PC-3 (cell line): ENCODE measurements around the gene CHAC2. TPM values are rescaled to one million over a fixed set of nuclear protein-coding genes. Genes with fewer than 3 reads are reported as not detected.
A peak's percentile ranks its signal among the peaks of the same experiment; 100 is the strongest.

Source experiments
- ATAC-seq: fragments of 200-7000 bp; cut with Tn5 transposase; 2 replicates; pipeline ENCODE4 v1.9.1; 2020; ENCODE audit warnings: mild to moderate bottlenecking, moderate library complexity
- BruUV-seq: library from RNA; stranded (reverse); fragments of 400-500 nt; replicated peaks from 2 replicates; lab custom pipeline; 2021; lab: Mats Ljungman, UMichigan
- CTCF ChIA-PET: fragments of 300-600 bp; sonication (Branson Sonifier 250); formaldehyde crosslinking; loops from one replicate; lab custom pipeline; 2022; ENCODE audit warnings: antibody characterized with exemption; lab: Charles Lee
- POLR2A ChIA-PET: fragments of 300-600 bp; sonication (Branson Sonifier 250); formaldehyde crosslinking; loops from one replicate; lab custom pipeline; 2022; ENCODE audit warnings: antibody characterized with exemption; ENCODE audit not compliant: unreplicated experiment; lab: Charles Lee
- DNase-seq: peaks from one replicate; pipeline ENCODE4 v3.0.0-alpha.2; 2015
- H2AFZ ChIP-seq: fragments of 300-600 bp; sonication (generic); 2 replicates; pipeline ENCODE4 v1.6.0; 2016; ENCODE audit warnings: antibody characterized with exemption, low read length
- H3F3A ChIP-seq: fragments of 300-600 bp; sonication (generic); one replicate; pipeline ENCODE4 v1.6.0; 2017; ENCODE audit warnings: antibody characterized with exemption, low read length, control low read depth, mild to moderate bottlenecking; ENCODE audit not compliant: unreplicated experiment
- H3K27ac ChIP-seq: fragments of 300-600 bp; sonication (generic); 2 replicates; pipeline ENCODE4 v1.5.1; 2016; ENCODE audit warnings: mild to moderate bottlenecking, low read length
- H3K27me3 ChIP-seq: fragments of 300-600 bp; sonication (generic); 2 replicates; pipeline ENCODE4 v1.6.1; 2016; ENCODE audit warnings: low read length, mixed read lengths
- H3K36me3 ChIP-seq: fragments of 300-600 bp; sonication (generic); 2 replicates; pipeline ENCODE4 v1.6.1; 2016; ENCODE audit warnings: low read depth, mixed run types, low read length, mixed read lengths
- H3K4me1 ChIP-seq: fragments of 300-600 bp; sonication (generic); 2 replicates; pipeline ENCODE4 v1.5.1; 2016; ENCODE audit warnings: low read length; ENCODE audit not compliant: insufficient read depth
- H3K4me2 ChIP-seq: fragments of 300-600 bp; sonication (generic); 2 replicates; pipeline ENCODE4 v1.6.0; 2016; ENCODE audit warnings: low read length
- H3K4me3 ChIP-seq: fragments of 300-600 bp; sonication (generic); 2 replicates; pipeline ENCODE4 v1.5.1; 2016; ENCODE audit warnings: mild to moderate bottlenecking, low read length, mixed read lengths
- H3K79me2 ChIP-seq: fragments of 300-600 bp; sonication (generic); 2 replicates; pipeline ENCODE4 v1.6.1; 2017; ENCODE audit warnings: low read length, mixed read lengths
- H3K9ac ChIP-seq: fragments of 300-600 bp; sonication (generic); 2 replicates; pipeline ENCODE4 v1.6.0; 2016; ENCODE audit warnings: mild to moderate bottlenecking, low read length
- H3K9me2 ChIP-seq: fragments of 300-600 bp; sonication (generic); replicated peaks from 2 replicates; pipeline ENCODE4 v1.6.1; 2016; ENCODE audit warnings: mixed run types, low read length, mixed read lengths
- H3K9me3 ChIP-seq: fragments of 300-600 bp; sonication (generic); 2 replicates; pipeline ENCODE4 v1.6.1; 2016; ENCODE audit warnings: low read length, mixed read lengths
- H4K20me1 ChIP-seq: fragments of 300-600 bp; sonication (generic); 2 replicates; pipeline ENCODE4 v1.6.1; 2016; ENCODE audit warnings: low read length, mixed read lengths
- CTCF ChIP-seq: fragments of 300-600 bp; sonication (generic); conservative IDR thresholded peaks from 2 replicates; pipeline ENCODE4 v1.5.1; 2017; ENCODE audit warnings: antibody characterized with exemption, low read depth, mild to moderate bottlenecking, low read length
- EZH2 ChIP-seq: fragments of 300-600 bp; sonication (generic); IDR thresholded peaks from one replicate; pipeline ENCODE4 v1.6.1; 2017; ENCODE audit warnings: antibody characterized with exemption, mild to moderate bottlenecking, low read length; ENCODE audit not compliant: unreplicated experiment
- EZH2phosphoT487 ChIP-seq: fragments of 300-600 bp; sonication (generic); IDR thresholded peaks from 2 replicates; pipeline ENCODE4 v1.6.1; 2018; ENCODE audit warnings: mild to moderate bottlenecking, antibody characterized with exemption, low read length, borderline replicate concordance
- intact Hi-C: fragments of 100-400 bp; cut with micrococcal nuclease; formaldehyde crosslinking; loops from 2 replicates; pipeline ENCODE4 v1.9.0; 2023
- total RNA-seq: library from RNA; depleted of rRNA; stranded (reverse); fragments of >200 nt; gene quantifications from 2 replicates; pipeline ENCODE4 v1.2.3, GENCODE V29; 2014

The CHAC2 gene
- total RNA-seq, 1 experiment from 2014 or later, result 16.0 TPM

GRCh38 chr2:53782676-53783075, 15.1 kb downstream of the CHAC2 start:
- no peak overlapping the region for H3K27ac ChIP-seq
- DNase-seq (no peak), ATAC-seq (no peak)
- no peak overlapping the region for H3K9ac ChIP-seq
- no peak overlapping the region for H3K4me3 ChIP-seq
- no peaks in the 10 kb centered on the region for H3K9me2 ChIP-seq
- no peaks in the 10 kb centered on the region for H4K20me1 ChIP-seq
- ChIA-PET CTCF (no interaction called here), POLR2A (no interaction called here)
- BruUV-seq, result no TSS peak
- H3K9me3 ChIP-seq, result no peaks in the 10 kb centered on the region
- H3K36me3 ChIP-seq, result peaks cover 4% of the 10 kb centered on the region
- peaks cover 9% of the 10 kb centered on the region; the same call in 1 of the 2 replicates for H3K4me1 ChIP-seq
- intact Hi-C loops, result no loop called here
- no peak overlapping the region for H3K4me2 ChIP-seq
- H3K79me2 ChIP-seq, result peaks cover 87% of the 10 kb centered on the region
- no peaks in the 10 kb centered on the region for H3K27me3 ChIP-seq
- H3F3A ChIP-seq, result no peaks in the 10 kb centered on the region
- TF ChIP-seq EZH2phosphoT487, result no peak
- TF ChIP-seq EZH2, result no peak
- TF ChIP-seq CTCF, result no peak
- no peak overlapping the region for H2AFZ ChIP-seq

- H3K36me3 ChIP-seq, result no peaks in the 10 kb centered on the region; the same call in 1 of the 2 replicates
- H3K9me2 ChIP-seq, result no peaks in the 10 kb centered on the region
- H3K9me3 ChIP-seq, result no peaks in the 10 kb centered on the region
- intact Hi-C loops, result no loop called here
- H3K27ac ChIP-seq, result no peak overlapping the region
- ChIA-PET POLR2A (no interaction called here), CTCF (no interaction called here)
- peaks cover 15% of the 10 kb centered on the region for H3K4me1 ChIP-seq
- H3K4me2 ChIP-seq, result peak overlapping the region; percentile 20; the same call in 1 of the 2 replicates
- ATAC-seq (no peak), DNase-seq (no peak)
- no TSS peak for BruUV-seq
- H3K79me2 ChIP-seq, result peaks cover 91% of the 10 kb centered on the region
- no peaks in the 10 kb centered on the region for H3F3A ChIP-seq
- H3K27me3 ChIP-seq, result no peaks in the 10 kb centered on the region
- H2AFZ ChIP-seq, result no peak overlapping the region
- no peaks in the 10 kb centered on the region for H4K20me1 ChIP-seq
- TF ChIP-seq CTCF (no peak), EZH2phosphoT487 (no peak), EZH2 (no peak)
- H3K4me3 ChIP-seq, result no peak overlapping the region
- no peak overlapping the region for H3K9ac ChIP-seq
Measured at GRCh38 chr2:53784436-53784835, 16.8 kb downstream of the CHAC2 start.

DNA sequence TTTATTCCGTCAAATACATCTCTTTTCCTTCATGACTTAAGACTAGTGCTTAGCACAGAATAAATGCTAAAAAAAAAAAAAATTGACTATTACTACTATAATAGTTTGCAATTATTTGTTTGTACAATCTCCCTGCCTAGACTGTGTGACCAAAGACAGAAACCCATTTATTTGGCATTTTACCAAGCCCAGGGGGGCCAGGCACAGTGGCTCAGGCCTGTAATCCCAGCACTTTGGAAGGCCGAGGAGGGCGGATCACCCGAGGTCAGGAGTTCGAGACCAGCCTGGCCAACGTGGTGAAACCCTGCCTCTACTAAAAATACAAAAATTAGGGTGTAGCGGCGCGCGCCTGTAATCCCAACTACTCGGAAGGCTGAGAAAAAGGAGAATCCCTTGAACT, 17.8 kb downstream of the CHAC2 start:
- Histone ChIP-seq H3K27me3 (no peaks in the 10 kb centered on the region), H3K9me3 (no peaks in the 10 kb centered on the region), H3K9me2 (no peaks in the 10 kb centered on the region), H2AFZ (no peak overlapping the region), H3K27ac (no peak overlapping the region), H3K79me2 (peaks cover 95% of the 10 kb centered on the region), H3K9ac (peak overlapping the region; percentile 83; the same call in 1 of the 2 replicates), H3K4me3 (peak overlapping the region; percentile 96), H3K4me2 (peak overlapping the region; percentile 88), H4K20me1 (no peaks in the 10 kb centered on the region), H3F3A (no peaks in the 10 kb centered on the region), H3K36me3 (no peaks in the 10 kb centered on the region; the same call in 1 of the 2 replicates), H3K4me1 (peaks cover 15% of the 10 kb centered on the region)
- ATAC-seq (no peak), DNase-seq (no peak)
- TF ChIP-seq CTCF, result no peak
- TF ChIP-seq EZH2phosphoT487, result no peak
- no peak for TF ChIP-seq EZH2
- CTCF ChIA-PET, result no interaction called here
- POLR2A ChIA-PET, result no interaction called here
- BruUV-seq, result no TSS peak
- intact Hi-C loops, result no loop called here
